NCI-H2196 (cell line): ENCODE results near the gene ARHGAP42.
A peak's percentile ranks its signal among the peaks of the same experiment; 100 is the strongest.

Source experiments
- DNase-seq: peaks from one replicate; lab custom pipeline; 2025; ENCODE audit not compliant: unreplicated experiment; lab: John Stamatoyannopoulos, UW

The ARHGAP42 gene

GRCh38 chr11:100956351-100956750 lies 269.3 kb downstream of the ARHGAP42 start:
- no peak for DNase-seq

DNA sequence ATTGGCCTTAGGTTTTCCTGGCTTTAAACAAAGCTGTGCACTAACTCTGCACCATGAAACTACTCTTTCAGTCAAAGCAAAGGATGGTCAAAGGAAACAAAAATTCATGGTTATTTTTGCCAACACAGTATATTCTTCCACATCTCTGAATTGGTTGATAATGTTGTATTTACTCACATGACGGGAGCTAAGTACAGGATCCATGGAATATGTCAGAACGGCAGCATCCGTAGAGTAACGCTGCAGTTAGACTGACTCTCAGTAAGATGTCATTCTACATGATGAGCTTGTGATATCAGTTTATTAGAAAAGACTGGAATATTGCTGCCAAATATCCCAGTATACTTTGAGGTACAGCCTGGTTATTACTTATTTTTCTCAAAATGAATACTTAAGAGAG lies 270.4 kb downstream of the ARHGAP42 start:
- DNase-seq, result no peak

DNA sequence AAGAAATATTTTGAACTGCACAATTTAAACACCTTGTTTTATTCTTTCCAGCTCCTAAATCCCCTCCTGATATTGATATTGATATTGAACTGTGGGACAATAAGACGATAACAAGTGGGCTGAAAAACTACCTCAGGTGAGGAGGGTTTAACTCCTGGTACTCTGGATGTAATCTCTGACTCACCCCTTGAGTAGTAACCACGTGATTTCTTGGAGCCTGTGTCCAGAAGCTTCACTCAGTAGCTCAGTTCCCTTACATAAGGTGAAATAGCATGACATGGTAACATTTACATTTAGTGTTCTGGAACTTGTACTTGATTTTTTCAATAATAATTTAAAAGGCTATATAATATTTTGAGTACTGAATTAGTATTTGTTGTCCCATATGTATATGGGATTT lies 274.5 kb downstream of the ARHGAP42 start:
- no peak for DNase-seq

GRCh38 chr11:100963375-100963774 lies 276.3 kb downstream of the ARHGAP42 start:
- DNase-seq, result no peak

GRCh38 chr11:100964435-100964834 lies 277.3 kb downstream of the ARHGAP42 start:
- no peak for DNase-seq

- no peak for DNase-seq
Observed at GRCh38 chr11:100965346-100965745, 278.3 kb downstream of the ARHGAP42 start.

DNA sequence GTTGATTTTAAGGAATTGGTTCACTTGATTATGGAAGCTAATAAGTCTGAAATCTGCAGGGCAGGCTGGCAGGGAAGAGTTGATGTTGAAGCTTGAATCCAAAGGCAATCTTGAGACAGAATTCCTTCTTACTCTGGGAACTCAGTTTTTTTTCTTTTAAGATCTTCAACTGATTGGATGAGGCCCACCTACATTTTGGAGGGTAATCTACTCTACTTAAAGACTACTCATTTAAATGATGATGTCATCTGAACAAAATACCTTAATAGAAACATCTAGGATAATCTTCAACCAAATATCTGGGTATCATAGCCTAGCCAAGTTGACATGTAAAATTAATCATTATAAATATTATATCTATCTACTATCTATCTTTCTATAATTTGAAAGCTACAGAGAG lies 279.3 kb downstream of the ARHGAP42 start:
- no peak for DNase-seq

GRCh38 chr11:100969008-100969407 lies 281.9 kb downstream of the ARHGAP42 start:
- no peak for DNase-seq

DNA sequence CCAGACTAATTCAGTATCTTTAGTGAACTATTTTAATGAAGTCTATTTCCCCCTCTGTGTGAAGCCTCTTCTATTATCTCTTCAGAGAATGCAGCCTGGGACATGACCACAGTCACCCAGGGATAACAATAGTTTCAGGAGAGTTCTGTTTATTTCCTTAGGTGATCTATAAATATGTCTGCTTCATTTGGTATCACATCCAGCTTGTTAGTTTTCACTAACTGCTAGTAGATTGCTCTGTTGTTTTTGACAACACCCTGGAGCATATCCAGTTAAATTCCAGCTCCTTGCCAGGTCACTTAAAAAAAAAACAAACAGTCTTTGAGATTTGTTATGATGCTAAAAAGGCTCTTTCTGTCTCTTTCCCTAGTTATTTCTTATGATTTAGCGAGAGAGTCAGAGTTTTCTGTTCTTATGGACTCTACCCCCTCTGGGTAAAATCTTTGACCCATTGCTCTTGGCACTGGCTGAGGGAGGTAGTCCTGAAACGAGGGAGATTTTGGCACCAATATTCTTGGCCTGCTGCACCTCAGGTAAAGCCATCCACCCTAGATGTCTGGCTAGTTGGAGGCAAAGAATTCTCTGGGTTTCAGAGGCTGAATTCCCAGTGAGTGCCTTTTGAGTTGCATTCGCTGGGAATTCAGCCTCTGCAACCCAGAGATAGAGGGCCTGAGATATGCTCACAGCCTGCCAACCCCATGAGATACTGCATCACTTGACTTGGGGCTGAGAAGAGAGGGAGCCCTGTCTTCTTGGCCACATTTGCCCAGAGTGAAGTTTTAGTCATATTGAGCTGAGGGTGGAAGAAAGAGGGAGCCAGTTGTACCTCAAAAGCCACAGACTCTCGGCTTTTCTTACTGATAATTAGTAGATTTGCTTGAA lies 283.4 kb downstream of the ARHGAP42 start:
- DNase-seq, result no peak

DNA sequence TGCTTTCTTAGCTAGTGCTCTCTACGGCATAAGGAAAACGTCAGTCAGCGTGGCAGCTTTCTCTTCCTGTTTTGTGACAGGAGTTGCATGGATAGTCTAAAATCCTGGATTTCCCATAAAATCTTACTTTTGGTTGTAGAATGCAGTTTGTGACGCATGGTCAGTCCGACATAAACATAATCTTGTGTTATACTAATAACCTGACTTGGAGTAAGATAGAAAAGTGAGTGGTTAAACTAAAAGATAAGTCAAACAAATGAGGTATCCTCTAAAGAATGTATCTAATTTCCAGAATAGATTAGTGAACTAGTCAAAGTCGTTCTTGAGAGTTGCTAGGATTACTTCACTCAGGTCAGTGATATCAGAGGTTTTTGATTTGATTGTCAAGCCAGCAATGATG lies 285.0 kb downstream of the ARHGAP42 start:
- no peak for DNase-seq

DNA sequence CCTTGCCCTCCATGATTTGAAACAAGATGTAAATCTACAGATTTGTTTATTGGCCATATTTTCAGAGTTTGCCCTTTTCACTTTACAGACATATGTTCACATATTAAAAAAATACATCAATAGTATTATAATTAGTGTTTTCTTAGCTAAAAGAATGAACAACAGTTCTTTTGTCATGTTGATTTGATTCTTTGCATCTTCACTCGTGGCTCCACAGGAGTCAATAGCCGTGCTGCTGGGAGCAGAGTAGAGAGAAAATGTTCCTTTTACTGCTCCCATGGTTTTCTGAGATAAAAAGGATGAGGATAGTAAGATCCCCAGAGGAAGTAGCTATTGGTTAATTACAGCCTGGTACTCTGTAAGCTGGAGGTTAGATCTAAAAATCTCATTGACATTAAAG lies 291.4 kb downstream of the ARHGAP42 start:
- no peak for DNase-seq

- DNase-seq, result no peak
Observed at GRCh38 chr11:100978939-100979338, 291.9 kb downstream of the ARHGAP42 start.

GRCh38 chr11:100980156-100980555 lies 293.1 kb downstream of the ARHGAP42 start:
- DNase-seq, result peak; percentile 15

DNA sequence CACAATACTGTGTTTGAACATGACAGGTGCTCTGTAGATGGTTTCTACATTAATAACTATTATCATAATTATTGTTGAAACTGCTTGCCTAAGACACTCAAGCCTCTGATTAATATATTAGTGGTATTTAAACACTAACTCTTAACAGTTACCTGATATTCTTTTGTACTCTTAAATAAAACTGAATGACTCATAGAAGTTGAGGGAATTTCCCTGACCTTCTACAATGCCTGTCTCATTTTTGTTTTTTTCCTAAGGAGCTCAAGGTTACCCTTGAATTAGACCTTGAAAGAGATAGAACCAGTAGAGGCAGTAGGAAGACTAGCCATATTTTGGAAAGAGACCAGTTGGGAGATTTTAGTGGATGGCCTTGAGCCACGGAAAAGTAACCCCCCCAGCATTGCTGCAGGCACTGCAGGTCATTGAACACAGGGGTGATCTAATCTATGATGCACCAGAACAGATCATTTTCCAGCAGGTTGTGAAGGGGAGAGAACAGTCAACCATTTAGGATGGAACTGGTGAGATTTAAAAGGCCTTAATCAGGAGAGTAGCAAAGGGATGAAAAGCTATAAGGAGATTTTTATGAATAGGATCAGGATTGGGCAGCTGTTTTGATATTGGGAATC lies 294.2 kb downstream of the ARHGAP42 start:
- no peak for DNase-seq

GRCh38 chr11:100984668-100985067 lies 297.6 kb downstream of the ARHGAP42 start:
- no peak for DNase-seq

GRCh38 chr11:100990931-100991330 lies 303.8 kb downstream of the ARHGAP42 start:
- no peak for DNase-seq

- no peak for DNase-seq
Observed at GRCh38 chr11:100991541-100991940, 304.5 kb downstream of the ARHGAP42 start.

- no peak for DNase-seq
Observed at GRCh38 chr11:100994966-100995365, 307.9 kb downstream of the ARHGAP42 start.

DNA sequence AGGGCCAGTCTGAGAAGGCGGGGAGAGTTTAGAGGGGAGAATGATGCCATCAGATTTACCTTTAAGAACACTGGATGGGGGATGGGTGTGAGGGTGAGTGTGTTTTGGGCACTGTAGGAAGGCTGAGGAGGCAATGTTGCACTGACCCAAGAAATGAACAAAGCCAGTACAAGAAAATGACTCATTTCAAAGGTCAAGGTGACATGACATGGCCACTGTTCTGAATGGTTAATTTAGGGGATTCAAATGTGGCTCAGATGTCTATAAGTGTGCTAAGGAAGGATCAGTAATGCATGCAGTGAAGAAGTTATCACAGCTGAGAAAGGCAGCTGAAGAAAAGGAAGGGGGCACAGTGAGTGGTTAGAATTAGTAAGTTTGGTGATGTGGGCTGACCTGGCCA lies 312.7 kb downstream of the ARHGAP42 start:
- no peak for DNase-seq

- DNase-seq, result no peak
Observed at GRCh38 chr11:101003468-101003867, 316.4 kb downstream of the ARHGAP42 start.

- no peak for DNase-seq
Observed at GRCh38 chr11:101008961-101009689, 322.0 kb downstream of the ARHGAP42 start.

DNA sequence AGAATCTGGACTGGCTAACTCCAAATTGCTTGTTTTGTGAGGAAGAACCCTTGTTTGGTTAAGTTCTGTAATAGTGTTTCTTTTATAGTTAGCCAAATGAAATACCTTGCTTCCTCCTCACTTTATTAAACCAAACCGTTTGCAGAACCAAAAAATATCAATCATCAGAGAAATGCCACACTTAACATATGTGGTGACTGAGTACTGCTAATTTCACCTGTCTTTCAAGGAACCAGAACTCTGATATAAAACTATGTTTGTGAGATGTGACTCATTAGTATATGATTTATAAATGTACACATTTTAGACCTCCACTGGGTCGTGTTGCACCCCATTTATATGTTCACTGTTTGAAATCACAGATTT lies 322.6 kb downstream of the ARHGAP42 start:
- DNase-seq, result no peak
